T-helper 9 cell (primary cell): Measurements from ENCODE around the gene GASK1A.

Experiments used
- DNase-seq: peaks from one replicate; pipeline ENCODE4 v3.0.0-alpha.2; 2020

Gene GASK1A

GRCh38 chr3:42983927-42984326 lies 4.8 kb downstream of the GASK1A start:
- no peak for DNase-seq

GRCh38 chr3:42984701-42985100 lies 5.6 kb downstream of the GASK1A start:
- no peak for DNase-seq

DNA sequence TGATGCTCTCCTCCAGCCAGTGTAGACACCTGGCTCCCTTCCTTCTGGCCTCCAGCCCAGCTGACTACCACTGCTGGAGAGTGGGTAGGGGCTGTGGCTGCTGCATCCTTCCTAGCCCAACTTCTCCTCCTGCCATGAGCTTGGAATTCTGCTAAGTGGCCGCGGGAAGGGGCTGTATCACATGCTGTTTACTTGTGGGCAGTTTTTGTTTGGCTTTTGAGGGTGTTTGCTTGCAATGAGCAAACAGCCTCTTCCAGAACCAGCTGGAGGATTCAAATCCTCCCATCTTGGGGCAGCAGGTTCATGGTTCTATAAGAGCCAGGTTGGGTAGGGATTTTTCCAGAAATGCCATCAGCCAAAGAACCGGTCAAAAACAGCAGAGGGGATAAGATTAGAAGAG lies 9.0 kb downstream of the GASK1A start:
- no peak for DNase-seq

DNA sequence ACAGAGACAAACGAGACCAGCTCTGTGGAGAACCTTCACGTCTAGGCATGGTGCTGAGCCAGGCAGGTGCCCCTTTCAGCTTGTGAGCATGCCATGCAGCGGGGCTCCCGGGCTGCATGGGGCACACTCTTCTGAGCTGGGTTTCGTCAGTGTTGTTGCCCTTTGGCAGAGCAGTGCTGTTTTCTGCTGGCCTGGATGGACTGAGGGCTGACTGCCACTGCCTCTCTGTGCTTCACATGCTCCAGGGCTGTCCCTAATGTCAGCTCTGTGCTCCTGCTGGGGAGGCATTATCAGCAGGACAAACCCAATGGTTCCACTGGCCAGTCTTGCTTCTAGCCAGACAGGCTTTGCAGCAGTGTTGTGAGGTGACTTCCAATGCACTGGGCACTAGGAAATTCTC lies 9.5 kb downstream of the GASK1A start:
- DNase-seq: no peak

DNA sequence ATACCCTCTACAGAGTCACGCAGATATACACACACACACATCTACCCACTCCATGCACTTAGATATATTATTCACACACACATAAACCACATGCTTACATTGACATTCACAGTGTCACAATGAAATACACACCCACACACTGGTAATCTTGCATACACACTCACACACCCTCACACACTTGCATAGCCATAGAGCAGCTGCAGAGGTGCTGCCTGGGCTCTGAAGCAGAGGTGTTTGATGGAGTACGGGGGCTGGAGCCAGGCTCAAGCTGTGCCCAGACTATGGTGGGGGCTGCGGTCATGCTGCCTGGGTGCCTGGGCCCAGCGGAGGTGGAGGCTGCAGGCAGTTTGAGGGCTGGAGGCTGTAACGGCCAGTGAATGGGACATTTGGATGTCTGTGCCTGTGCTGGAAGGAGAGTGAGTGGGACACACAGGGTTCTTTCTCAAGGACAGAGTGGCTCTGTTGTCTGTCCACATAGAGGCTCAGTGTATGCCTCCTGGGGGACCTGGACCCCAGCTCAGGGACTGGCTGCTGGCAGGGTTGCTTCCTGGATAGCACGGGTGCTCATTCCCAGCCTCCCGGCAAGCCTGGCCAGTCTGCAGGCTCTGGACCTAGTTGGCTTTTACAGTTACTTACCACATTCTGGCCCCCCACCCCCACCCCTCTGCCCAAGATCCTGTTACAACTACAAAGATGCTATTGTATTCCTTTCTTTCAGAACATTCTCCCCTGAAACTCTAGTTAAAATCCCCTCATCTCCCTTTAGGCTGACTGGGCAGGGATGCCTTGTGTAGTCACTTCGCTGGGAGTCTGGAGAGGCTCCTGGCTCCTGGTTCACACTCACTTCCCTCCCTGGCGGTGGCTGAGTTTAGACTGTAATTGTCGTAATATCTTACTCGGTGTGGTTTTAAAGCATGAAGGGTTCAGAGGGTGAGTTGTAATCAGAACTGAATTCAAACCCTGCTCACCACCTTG lies 12.5 kb downstream of the GASK1A start:
- no peak for DNase-seq

DNA sequence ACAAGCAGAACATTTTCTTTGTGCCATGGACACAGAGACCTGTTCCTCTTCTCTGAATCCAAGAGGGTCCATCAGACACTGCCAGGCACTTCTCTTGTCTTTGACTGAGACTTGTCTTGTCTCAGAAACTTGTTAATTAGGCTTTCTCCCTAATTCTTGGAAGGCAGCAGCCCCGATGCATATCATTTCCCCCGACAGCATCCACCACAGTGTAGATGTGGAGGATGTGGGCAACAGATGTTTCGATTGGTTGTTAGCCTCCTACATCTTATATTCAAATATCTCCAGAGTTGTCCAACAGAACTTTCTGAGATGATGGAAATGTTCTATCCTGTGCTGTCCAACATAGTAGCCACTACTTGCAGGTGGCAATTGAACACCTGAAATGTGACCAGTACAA lies 15.5 kb downstream of the GASK1A start:
- no peak for DNase-seq

DNA sequence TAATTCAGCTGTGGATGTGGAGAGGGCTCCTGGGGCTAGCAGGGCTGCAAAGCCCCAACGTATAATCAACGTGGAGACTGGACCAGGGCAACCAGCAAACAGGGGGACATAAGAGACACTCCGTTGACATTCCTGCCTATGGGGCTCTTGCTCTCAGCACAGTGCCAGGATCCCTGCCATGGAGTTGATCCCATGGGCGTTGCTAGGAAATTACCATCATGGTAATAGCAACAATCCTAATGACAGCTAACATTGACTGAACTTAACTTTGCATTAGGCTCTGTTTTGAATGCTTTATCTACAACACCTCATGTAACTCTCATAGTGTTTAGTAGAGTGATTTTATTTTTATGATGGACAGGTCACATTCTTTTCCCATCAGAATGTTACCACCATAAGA lies 16.9 kb downstream of the GASK1A start:
- no peak for DNase-seq

DNA sequence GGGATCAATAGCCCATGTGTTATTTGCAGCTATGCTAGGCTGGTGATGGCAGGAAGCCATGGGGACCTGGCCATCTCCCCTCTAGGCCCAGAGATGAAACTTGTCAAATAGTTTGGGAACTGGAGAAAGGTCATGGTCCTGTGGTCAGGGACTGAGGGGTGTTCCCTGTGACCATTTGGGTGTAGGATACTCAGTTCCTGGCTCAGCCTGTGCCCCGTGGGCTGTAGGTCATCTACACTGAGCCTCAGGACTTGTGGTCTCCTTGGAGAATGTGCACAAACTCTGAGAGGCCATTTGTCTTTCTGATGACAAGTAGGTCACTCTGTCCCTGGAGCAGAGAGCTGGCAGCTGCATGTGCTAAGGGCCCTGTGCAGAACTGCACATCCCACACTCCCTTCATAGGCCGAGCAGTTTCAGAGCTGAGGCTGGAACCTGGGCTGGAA lies 17.5 kb downstream of the GASK1A start:
- DNase-seq: no peak

- no peak for DNase-seq
Measured at GRCh38 chr3:42999212-42999611, 20.1 kb downstream of the GASK1A start.

GRCh38 chr3:42999632-43000031 lies 20.5 kb downstream of the GASK1A start:
- no peak for DNase-seq

GRCh38 chr3:43000387-43000786 lies 21.3 kb downstream of the GASK1A start:
- no peak for DNase-seq

GRCh38 chr3:43001094-43001553 lies 22.0 kb downstream of the GASK1A start:
- no peak for DNase-seq

- no peak for DNase-seq
Measured at GRCh38 chr3:43001556-43002121, 22.5 kb downstream of the GASK1A start.

GRCh38 chr3:43004282-43004681 lies 25.2 kb downstream of the GASK1A start:
- DNase-seq: no peak

DNA sequence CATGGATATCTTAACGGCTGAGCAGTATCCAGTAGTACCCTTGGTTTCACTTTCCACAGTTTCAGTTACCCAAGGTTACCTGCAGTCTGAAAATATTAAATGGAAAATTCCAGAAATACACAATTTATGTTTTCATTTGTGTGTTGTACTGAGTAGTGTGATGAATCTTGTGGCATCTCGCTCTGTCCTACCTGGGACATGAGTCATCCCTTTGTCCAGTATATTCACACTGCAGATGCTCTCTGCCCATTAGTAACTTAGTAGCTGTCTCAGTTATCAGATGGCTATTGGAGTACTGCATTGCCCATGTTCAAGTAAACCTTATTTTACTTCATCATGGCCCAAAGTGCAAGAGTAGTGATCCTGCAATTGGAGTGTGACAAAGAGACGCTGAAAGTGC lies 26.1 kb downstream of the GASK1A start:
- no peak for DNase-seq

- no peak for DNase-seq
Measured at GRCh38 chr3:43005981-43006380, 26.9 kb downstream of the GASK1A start.

GRCh38 chr3:43006825-43007224 lies 27.7 kb downstream of the GASK1A start:
- DNase-seq: no peak

GRCh38 chr3:43009547-43009946 lies 30.4 kb downstream of the GASK1A start:
- no peak for DNase-seq

- no peak for DNase-seq
Measured at GRCh38 chr3:43010638-43011037, 31.5 kb downstream of the GASK1A start.

DNA sequence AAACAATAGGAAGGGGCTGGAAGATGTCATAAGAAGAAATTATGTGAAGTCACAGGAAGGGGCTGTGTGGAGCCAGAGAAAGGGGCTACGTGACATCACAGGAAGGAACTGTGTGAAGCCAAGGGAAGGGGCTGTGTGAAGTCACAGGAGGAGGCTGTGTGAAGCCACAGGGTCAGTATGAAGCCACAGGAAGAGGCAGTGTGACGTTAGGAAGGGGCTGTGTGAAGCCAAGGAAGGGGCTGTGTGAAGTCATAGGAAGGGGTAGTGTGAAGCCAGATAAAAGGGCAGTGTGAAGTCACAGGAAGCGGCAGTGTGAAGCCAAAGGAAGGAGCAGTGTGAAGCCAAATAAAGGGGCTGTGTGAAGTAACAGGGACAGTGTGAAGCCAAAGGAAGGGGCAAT lies 32.5 kb downstream of the GASK1A start:
- no peak for DNase-seq

DNA sequence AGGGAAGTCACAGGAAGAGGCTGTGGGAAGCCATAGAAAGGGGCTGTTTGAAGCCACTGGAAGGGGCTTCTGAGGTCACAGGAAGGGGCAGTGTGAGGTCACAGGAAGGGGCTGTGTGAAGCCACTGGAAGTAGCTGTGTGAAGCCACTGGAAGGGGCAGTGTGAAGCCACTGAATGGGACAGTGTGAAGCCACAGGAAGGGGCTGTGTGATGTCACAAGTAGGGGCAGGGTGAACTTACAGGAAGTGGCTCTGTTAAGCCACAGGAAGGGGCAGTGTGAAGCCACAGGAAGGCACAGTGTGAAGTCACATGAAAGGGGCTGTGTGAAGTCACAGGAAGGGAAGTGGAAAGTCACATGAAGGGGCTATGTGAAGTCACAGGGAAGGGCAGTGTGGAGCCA lies 33.1 kb downstream of the GASK1A start:
- DNase-seq: no peak

GRCh38 chr3:43013256-43013655 lies 34.1 kb downstream of the GASK1A start:
- DNase-seq: no peak

- no peak for DNase-seq
Measured at GRCh38 chr3:43013743-43014155, 34.6 kb downstream of the GASK1A start.

GRCh38 chr3:43014241-43014640 lies 35.1 kb downstream of the GASK1A start:
- no peak for DNase-seq
